Right atrium auricular region (tissue), 2 donors: Measurements from ENCODE around the gene RNF213. TPM values are rescaled to one million over a fixed set of nuclear protein-coding genes. Genes with fewer than 3 reads are reported as not detected.

Source experiments
- DNase-seq: peaks from one replicate; pipeline ENCODE4 v3.0.0-alpha.2; 2019; ENCODE audit warnings: low spot score
- H3K27ac ChIP-seq, 2 donors: fragments of 200-600 bp; sonication (generic); 1 replicate in 1 of 2; 2 replicates in 1 of 2; pipeline ENCODE4 v1.5.1; 2016 to 2019
- H3K27me3 ChIP-seq, 2 donors: fragments of 200-600 bp; sonication (generic); one replicate each; pipeline versions ENCODE4 v1.5.1 to v1.6.0; 2017 to 2019
- H3K36me3 ChIP-seq: fragments of 200-600 bp; sonication (generic); one replicate; pipeline ENCODE4 v1.5.1; 2016
- H3K4me1 ChIP-seq, 2 donors: fragments of 200-600 bp; sonication (generic); one replicate each; pipeline versions ENCODE4 v1.5.1 to v1.6.0; 2017 to 2019
- H3K4me3 ChIP-seq, 2 donors: fragments of 200-600 bp; sonication (generic); 1 replicate in 1 of 2; 2 replicates in 1 of 2; pipeline ENCODE4 v1.5.1; 2017 to 2019; ENCODE audit warnings: mild to moderate bottlenecking in 1 of 2, moderate library complexity in 1 of 2
- H3K9me3 ChIP-seq, 2 donors: fragments of 200-600 bp; sonication (generic); one replicate each; pipeline ENCODE4 v1.5.1; 2019
- total RNA-seq, 2 donors: library from RNA; depleted of rRNA; stranded (reverse); fragments of >200 nt; gene quantifications; one replicate each; pipeline ENCODE4 v1.1.0, GENCODE V29; 2016
- TF ChIP-seq, protein P1 (sequence below), 2 donors: fragments of 200-600 bp; sonication (generic); IDR thresholded peaks; one replicate each; pipeline ENCODE4 v1.5.1; 2019; ENCODE audit warnings: antibody characterized with exemption in 2 of 2

RNF213 gene
- total RNA-seq, 2 donors from 2014 or later, result 27.3 to 36.8 TPM

- no peak overlapping the region for H3K4me3 ChIP-seq
- H3K9me3 ChIP-seq, result no peaks in the 10 kb centered on the region
- H3K27ac ChIP-seq, result no peak overlapping the region
- no peak for DNase-seq
- TF ChIP-seq, protein P1, sequence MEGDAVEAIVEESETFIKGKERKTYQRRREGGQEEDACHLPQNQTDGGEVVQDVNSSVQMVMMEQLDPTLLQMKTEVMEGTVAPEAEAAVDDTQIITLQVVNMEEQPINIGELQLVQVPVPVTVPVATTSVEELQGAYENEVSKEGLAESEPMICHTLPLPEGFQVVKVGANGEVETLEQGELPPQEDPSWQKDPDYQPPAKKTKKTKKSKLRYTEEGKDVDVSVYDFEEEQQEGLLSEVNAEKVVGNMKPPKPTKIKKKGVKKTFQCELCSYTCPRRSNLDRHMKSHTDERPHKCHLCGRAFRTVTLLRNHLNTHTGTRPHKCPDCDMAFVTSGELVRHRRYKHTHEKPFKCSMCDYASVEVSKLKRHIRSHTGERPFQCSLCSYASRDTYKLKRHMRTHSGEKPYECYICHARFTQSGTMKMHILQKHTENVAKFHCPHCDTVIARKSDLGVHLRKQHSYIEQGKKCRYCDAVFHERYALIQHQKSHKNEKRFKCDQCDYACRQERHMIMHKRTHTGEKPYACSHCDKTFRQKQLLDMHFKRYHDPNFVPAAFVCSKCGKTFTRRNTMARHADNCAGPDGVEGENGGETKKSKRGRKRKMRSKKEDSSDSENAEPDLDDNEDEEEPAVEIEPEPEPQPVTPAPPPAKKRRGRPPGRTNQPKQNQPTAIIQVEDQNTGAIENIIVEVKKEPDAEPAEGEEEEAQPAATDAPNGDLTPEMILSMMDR (IDR thresholded peaks at IDR 0.05), result no peak
- peaks cover 0 to 14% of the 10 kb centered on the region in 2 donors for H3K4me1 ChIP-seq
- no peaks in the 10 kb centered on the region for H3K27me3 ChIP-seq
- no peaks in the 10 kb centered on the region for H3K36me3 ChIP-seq
Measured at GRCh38 chr17:80427366-80428282, 167.0 kb downstream of the RNF213 start.

DNA sequence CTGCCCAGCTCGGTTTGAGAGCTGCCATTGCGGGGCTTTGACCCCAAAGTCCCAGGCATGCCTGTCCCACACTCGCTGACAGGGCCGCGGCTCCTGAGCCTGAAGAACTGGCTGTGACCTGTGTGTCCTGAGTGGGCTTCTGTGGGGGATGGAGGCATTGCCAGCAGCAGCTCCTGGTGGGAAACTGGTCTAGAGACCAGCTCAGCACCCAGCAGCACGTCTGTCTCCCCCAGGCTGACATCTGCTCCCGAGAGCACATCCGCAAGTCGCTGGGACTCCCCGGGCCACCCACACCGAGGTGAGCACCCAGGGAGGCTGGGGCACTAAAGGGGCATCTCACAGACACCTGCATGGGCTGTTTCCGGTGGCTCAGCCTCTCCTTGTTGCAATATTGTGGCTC is 167.7 kb downstream of the RNF213 start:
- no peaks in the 10 kb centered on the region for H3K36me3 ChIP-seq
- H3K9me3 ChIP-seq, result no peaks in the 10 kb centered on the region
- H3K4me3 ChIP-seq, result no peak overlapping the region
- H3K27me3 ChIP-seq, result no peaks in the 10 kb centered on the region
- TF ChIP-seq, protein P1 (IDR thresholded peaks at IDR 0.05), result no peak
- H3K27ac ChIP-seq, result no peak overlapping the region
- no peak for DNase-seq
- peaks cover 0 to 8% of the 10 kb centered on the region in 2 donors for H3K4me1 ChIP-seq

DNA sequence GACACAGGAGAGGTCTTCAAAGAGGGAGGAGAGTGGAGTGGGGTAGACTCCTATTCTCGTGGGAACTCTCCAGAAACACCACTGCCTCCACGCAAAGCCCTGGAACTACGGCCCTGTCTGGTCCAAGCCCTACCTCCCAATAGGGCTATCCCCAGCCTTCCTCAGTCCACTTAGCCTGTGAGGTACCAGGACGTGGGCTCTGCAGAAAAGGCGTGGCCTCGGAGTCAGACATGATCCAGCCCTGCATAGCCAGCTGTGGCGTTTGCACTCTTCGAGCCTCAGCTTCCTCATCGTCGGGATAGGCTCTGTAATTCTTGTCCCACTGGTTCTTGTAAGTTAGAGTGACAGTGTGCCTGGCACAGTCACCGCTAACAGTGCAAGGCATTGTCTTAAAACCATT is 168.1 kb downstream of the RNF213 start:
- H3K36me3 ChIP-seq, result no peaks in the 10 kb centered on the region
- TF ChIP-seq, protein P1 (IDR thresholded peaks at IDR 0.05), result no peak
- no peaks in the 10 kb centered on the region for H3K9me3 ChIP-seq
- peaks cover 0 to 6% of the 10 kb centered on the region in 2 donors for H3K4me1 ChIP-seq
- no peak overlapping the region for H3K4me3 ChIP-seq
- no peaks in the 10 kb centered on the region for H3K27me3 ChIP-seq
- DNase-seq, result no peak
- H3K27ac ChIP-seq, result no peak overlapping the region

- Histone ChIP-seq H3K4me3 (no peak overlapping the region), H3K27ac (no peak overlapping the region), H3K27me3 (no peaks in the 10 kb centered on the region), H3K9me3 (no peaks in the 10 kb centered on the region), H3K4me1 (peaks cover 0 to 6% of the 10 kb centered on the region in 2 donors), H3K36me3 (no peaks in the 10 kb centered on the region)
- DNase-seq, result no peak
- TF ChIP-seq, protein P1 (IDR thresholded peaks at IDR 0.05), result no peak
Measured at GRCh38 chr17:80429356-80430275, 169.0 kb downstream of the RNF213 start.

- TF ChIP-seq, protein P1 (IDR thresholded peaks at IDR 0.05), result no peak
- DNase-seq, result no peak
- H3K4me1 ChIP-seq, result peaks cover 0 to 6% of the 10 kb centered on the region in 2 donors
- no peak overlapping the region for H3K27ac ChIP-seq
- no peaks in the 10 kb centered on the region for H3K9me3 ChIP-seq
- H3K36me3 ChIP-seq, result no peaks in the 10 kb centered on the region
- no peak overlapping the region for H3K4me3 ChIP-seq
- H3K27me3 ChIP-seq, result no peaks in the 10 kb centered on the region
Measured at GRCh38 chr17:80430446-80431245, 170.0 kb downstream of the RNF213 start.
